HFFc6 (cell line): ENCODE data around the gene TUBGCP6. TPM values are rescaled to one million over a fixed set of nuclear protein-coding genes. Genes with fewer than 3 reads are reported as not detected.
A peak's percentile ranks its signal among the peaks of the same experiment; 100 is the strongest.

Experiments
- DNase-seq: peaks from one replicate; pipeline ENCODE4 v3.0.0-alpha.2; 2018
- H3K27ac Mint-ChIP-seq: 2 replicates; pipeline ENCODE4 v1.8.0; 2020; ENCODE audit warnings: mild to moderate bottlenecking, mixed read lengths
- H3K27me3 Mint-ChIP-seq: 2 replicates; pipeline ENCODE4 v1.8.0; 2021; ENCODE audit warnings: mild to moderate bottlenecking, moderate library complexity, mixed read lengths; ENCODE audit not compliant: insufficient read depth
- H3K36me3 Mint-ChIP-seq: 2 replicates; pipeline ENCODE4 v1.8.0; 2021; ENCODE audit warnings: low read depth, mixed read lengths
- H3K4me1 Mint-ChIP-seq: 2 replicates; pipeline ENCODE4 v1.8.0; 2020; ENCODE audit warnings: low read depth, mixed read lengths
- H3K4me3 Mint-ChIP-seq: 2 replicates; pipeline ENCODE4 v1.8.0; 2020; ENCODE audit warnings: mild to moderate bottlenecking, moderate library complexity, mixed read lengths
- H3K9me3 Mint-ChIP-seq: 2 replicates; pipeline ENCODE4 v1.8.0; 2020; ENCODE audit warnings: mild to moderate bottlenecking, mixed read lengths
- CTCF ChIP-seq: fragments of 200-600 bp; sonication (generic); IDR thresholded peaks from 2 replicates; pipeline ENCODE4 v1.5.0; 2021; ENCODE audit warnings: antibody characterized with exemption, mild to moderate bottlenecking
- total RNA-seq, 6 experiments: library from RNA; stranded (reverse); fragmentation: NEBNext Ultra II Directional; extraction: Animal tissue kit (Norgen Biotek cat#: 25700); gene quantifications; 2 replicates in 1 of 6; 3 replicates in 5 of 6; pipeline ENCODE4 v1.2.3, GENCODE V29; 2021

The TUBGCP6 gene
- total RNA-seq, 6 experiments from 2014 or later: 20.1 to 26.8 (median 21.7) TPM

- DNase-seq: no peak
- peak overlapping the region; percentile 89 for H3K4me3 Mint-ChIP-seq
- peaks cover 20% of the 10 kb centered on the region for H3K36me3 Mint-ChIP-seq
- peak overlapping the region; percentile 29; the same call in 1 of the 2 replicates for H3K27ac Mint-ChIP-seq
- TF ChIP-seq CTCF: no peak
- peaks cover 10% of the 10 kb centered on the region for H3K4me1 Mint-ChIP-seq
- H3K9me3 Mint-ChIP-seq: no peaks in the 10 kb centered on the region
- no peaks in the 10 kb centered on the region for H3K27me3 Mint-ChIP-seq
Measured at GRCh38 chr22:50201191-50202129, 43.4 kb downstream of the TUBGCP6 start.

GRCh38 chr22:50200461-50201190 is 44.2 kb downstream of the TUBGCP6 start, which contains the start of gene SELENOO:
SELENOO (plus strand) TSS chr22:50201011; CDS start chr22:50201037, 26 bp downstream.
- Mint-ChIP-seq H3K9me3 (no peaks in the 10 kb centered on the region), H3K36me3 (peaks cover 20% of the 10 kb centered on the region), H3K27me3 (no peaks in the 10 kb centered on the region), H3K27ac (peak within 1 kb of the TSS; percentile 29; the same call in 1 of the 2 replicates), H3K4me1 (peaks cover 10% of the 10 kb centered on the region), H3K4me3 (peak within 1 kb of the TSS; percentile 89)
- no peak; the same call in 1 of the 2 replicates for TF ChIP-seq CTCF
- DNase-seq: peak; percentile 77

- Mint-ChIP-seq H3K9me3 (no peaks in the 10 kb centered on the region), H3K4me1 (peaks cover 10% of the 10 kb centered on the region), H3K36me3 (peaks cover 20% of the 10 kb centered on the region), H3K27me3 (no peaks in the 10 kb centered on the region), H3K27ac (no peak overlapping the region), H3K4me3 (peak overlapping the region; percentile 70)
- TF ChIP-seq CTCF: no peak
- no peak for DNase-seq
Measured at GRCh38 chr22:50199829-50200460, 44.9 kb downstream of the TUBGCP6 start.

GRCh38 chr22:50199251-50199721 is 45.5 kb downstream of the TUBGCP6 start:
- DNase-seq: no peak
- Mint-ChIP-seq H3K4me3 (peak overlapping the region; percentile 37; the same call in 1 of the 2 replicates), H3K36me3 (peaks cover 20% of the 10 kb centered on the region), H3K27ac (no peak overlapping the region), H3K27me3 (no peaks in the 10 kb centered on the region), H3K9me3 (no peaks in the 10 kb centered on the region), H3K4me1 (peaks cover 10% of the 10 kb centered on the region)
- no peak for TF ChIP-seq CTCF

GRCh38 chr22:50198624-50199017 is 46.2 kb downstream of the TUBGCP6 start:
- no peak for DNase-seq
- H3K36me3 Mint-ChIP-seq: peaks cover 15% of the 10 kb centered on the region

More at GRCh38 chr22:50198624-50199017, 46.2 kb downstream of the TUBGCP6 start:
- no peaks in the 10 kb centered on the region for H3K27me3 Mint-ChIP-seq
- H3K4me3 Mint-ChIP-seq: no peak overlapping the region
- H3K27ac Mint-ChIP-seq: no peak overlapping the region
- peaks cover 10% of the 10 kb centered on the region for H3K4me1 Mint-ChIP-seq
- H3K9me3 Mint-ChIP-seq: no peaks in the 10 kb centered on the region
- no peak for TF ChIP-seq CTCF
